Hepatocyte (in vitro differentiated cells): ENCODE results near the gene CCNG2.

ENCODE experiments used
- CTCF ChIP-seq: fragments of 200-600 bp; sonication (generic); IDR thresholded peaks from 2 replicates; pipeline ENCODE4 v1.5.1; 2016; ENCODE audit warnings: antibody characterized with exemption, mild to moderate bottlenecking; ENCODE audit not compliant: poor library complexity
- EZH2phosphoT487 ChIP-seq: fragments of 200-600 bp; sonication (generic); IDR thresholded peaks from one replicate; pipeline ENCODE4 v1.6.1; 2018; ENCODE audit warnings: antibody characterized with exemption, mild to moderate bottlenecking, low read depth, moderate library complexity; ENCODE audit not compliant: unreplicated experiment, severe bottlenecking

DNA sequence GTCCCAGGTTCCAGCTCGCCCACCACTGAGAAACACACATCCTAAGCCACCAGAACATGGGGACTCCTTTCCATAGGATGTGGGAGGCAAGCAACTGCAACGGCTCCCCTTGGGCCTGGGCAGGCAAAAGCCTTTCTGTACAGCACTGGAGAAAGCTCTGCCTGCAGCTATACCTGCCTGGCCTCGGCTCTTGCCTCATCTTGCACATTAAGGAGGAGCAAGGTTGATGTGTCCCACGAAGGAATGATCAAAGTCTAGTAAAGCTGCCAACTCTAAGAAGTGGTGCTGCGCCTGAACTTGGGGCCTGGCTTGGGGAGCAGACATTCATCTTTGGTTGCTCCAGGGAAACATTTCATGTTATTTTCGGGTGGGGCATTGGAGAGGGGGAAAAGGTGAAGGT is 19.6 kb downstream of the CCNG2 start:
- TF ChIP-seq CTCF (no peak), EZH2phosphoT487 (no peak)
